CD4-positive, alpha-beta T cell treated with Interleukin-4 for 1 hour (primary cell): ENCODE data around the gene OGFOD1.

Source experiments
- DNase-seq, 2 donors: peaks; one replicate each; pipeline ENCODE4 v3.0.0-alpha.2; 2020 to 2022

The OGFOD1 gene

DNA sequence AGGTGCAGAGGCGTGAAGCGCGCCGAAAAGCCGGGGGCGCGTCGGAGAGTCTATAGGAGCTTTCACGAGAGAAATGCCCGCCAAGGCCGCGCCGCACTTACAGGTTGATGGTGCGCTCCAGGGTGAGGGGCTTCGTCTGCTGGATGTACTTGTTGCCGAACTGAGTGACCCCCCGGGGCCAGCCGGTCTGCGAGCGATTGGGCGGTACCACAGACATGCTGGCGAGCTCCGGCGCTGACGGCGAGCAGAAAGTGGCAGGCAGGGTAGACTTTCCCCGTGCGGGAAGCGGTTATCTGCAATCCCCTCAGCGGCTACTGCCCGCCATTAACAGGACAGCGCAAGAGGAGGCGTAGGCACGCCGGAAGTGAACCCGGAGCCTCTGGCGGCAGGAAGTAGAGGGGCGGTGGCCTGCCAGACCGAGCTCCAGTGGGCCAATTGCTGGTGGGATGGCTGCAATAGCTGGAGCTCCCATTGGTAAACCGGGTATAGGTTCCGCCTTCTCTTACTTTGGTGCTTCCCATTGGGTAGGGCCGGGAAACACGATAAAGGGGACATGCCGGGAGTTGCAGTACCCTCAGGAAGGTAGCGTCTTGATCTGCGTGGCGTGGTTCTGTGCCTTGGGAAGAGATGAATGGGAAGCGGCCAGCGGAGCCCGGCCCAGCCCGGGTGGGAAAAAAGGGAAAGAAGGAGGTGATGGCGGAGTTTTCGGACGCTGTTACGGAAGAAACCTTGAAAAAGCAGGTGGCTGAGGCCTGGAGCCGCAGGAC lies at the start of gene OGFOD1, which contains the start of gene NUDT21:
TSS of gene OGFOD1 (plus strand) at position 569 of the 767 bp plus-strand sequence. CDS start at position 628, 59 bp downstream.
TSS of gene NUDT21 (minus strand) at position 347 of the 767 bp plus-strand sequence. CDS start at position 217, 130 bp downstream.
- peak; percentile 96 for DNase-seq

DNA sequence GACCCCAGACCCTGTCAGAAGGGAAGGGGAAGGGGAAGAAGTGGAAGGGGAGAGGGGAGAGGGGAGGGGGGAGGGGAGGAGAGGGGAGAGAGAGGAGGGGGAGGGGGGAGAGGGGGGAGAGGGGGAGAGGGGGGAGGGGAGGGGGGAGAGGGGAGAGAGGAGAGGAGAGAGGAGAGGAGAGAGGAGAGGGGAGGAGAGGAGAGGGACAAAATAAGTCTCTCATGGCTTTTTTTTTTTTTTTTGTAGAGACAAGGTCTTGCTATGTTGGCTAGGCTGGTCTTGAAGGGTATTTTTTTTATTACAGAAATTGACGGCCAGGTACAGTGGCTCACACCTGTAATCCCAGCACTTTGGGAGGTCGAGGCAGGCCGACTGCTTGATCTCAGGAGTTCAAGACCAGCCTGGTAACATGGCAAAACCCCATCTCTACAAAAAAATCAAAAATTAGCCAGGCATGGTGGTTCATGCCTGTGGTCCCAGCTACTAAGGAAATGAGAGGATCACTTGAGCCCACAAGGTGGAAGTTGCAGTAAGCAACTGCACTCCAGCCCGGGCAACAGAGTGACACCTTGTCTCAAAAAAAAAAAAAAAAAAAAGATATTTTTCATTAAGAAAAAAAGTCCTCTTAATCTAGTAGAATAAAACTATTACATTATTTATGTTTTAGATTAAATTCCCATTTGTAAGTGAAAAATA lies 45.2 kb upstream of the OGFOD1 start:
- DNase-seq = no peak

DNA sequence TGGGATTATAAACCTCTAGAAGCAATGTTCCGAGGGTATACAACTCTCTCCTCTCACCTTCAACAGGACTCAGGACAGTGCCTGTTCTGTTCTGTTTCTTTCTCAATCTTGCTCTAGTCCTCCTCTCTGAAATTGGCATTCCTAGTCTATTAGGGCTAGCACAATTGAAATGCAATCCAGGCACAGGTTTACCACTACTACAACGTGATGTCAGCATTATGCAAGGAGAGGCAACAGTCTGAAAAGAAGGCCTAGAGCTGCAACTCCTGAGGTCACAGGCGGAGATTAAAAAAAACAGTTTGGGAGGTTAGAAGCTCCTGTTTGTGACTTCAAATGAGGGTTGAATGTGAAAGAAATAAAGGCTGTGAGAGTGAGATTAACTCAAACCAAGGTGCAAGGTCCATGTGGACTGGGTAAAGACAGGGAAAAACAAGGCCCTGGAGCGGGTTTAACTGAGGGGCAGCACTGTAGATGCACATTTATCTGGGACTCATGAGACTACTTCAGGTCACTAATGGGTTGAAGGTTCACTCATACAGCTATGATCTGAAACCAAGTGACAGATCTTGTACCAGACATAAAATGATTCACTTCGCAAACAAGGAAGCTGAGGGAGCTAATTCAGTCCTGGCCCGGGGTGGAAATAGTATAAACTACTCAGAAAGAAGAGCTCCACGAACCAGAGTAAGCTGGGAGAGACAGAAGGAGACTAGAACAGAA lies 42.8 kb upstream of the OGFOD1 start:
- DNase-seq = no peak

DNA sequence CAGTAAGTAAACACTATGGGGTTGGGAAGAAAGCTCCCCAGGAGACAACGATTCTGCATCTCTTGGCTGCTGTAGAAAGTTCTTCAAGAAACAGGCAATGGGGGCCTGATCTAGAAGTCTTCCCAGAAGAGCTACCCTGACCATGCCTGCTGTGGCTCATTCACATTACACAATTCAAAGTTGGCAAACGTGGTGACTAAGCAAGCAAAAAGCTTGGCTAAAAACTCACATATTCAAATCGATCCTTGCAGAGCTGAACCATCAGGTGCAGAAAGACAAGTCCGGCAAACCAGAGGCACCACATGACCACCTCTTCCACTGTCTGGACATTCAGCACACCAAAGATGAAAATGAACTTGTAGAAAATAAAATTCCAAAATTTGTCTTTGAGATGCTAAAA lies 42.2 kb upstream of the OGFOD1 start:
- no peak for DNase-seq

DNA sequence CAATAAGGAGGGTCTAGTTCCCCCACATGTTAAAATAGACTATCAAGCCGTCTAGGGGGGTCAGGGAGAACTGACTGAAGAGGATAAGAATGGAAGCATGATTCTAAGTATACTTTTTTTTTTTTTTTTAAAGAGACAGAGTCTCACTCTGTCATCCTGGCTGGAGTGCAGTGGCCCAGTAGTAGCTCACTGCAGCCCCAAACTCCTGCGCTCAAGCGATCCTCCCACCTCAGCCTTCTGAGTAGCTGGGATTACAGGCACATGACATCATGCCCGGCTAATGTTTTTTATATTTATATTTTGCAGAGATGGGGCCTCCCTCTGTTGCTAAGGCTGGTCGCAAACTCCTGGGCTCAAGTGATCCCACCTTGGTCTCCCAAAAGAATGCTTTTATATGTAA lies 40.2 kb upstream of the OGFOD1 start:
- no peak for DNase-seq

DNA sequence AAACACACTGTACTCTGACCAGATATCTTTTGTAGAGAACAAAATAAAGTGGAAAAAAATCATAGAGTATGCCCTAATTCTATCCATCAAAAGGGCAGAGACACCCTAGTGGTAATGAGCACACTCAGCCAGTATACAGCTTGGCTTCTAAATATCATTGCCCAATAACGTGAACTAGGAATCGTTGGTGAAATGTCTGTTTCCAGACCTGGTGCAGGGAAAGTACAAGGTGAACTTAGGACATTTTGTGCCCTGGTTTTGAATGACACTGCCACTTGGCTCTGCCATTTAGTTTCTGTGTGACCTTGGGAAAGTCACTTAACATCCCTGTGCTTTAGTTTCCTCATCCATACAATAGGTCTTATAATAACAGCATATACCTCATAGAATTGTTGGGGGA lies 39.7 kb upstream of the OGFOD1 start:
- DNase-seq = no peak

DNA sequence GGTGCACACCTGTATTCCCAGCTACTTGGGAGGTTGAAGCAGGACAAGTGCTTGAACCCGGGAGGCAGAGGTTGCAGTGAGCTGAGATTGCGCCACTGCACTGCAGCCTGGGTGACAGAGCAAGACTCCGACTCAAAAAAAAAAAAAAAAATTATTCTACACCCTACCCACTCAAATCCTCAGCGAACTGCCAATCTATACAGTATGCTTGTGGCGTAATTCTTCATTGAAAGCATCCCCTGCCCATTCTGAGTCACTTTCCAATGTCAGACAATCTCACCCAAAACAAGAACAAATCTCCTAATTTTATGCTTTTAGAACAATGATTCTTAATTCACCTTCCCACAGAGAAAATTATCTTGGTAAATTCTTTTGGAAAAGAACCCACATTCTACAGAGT lies 38.0 kb upstream of the OGFOD1 start:
- no peak for DNase-seq

DNA sequence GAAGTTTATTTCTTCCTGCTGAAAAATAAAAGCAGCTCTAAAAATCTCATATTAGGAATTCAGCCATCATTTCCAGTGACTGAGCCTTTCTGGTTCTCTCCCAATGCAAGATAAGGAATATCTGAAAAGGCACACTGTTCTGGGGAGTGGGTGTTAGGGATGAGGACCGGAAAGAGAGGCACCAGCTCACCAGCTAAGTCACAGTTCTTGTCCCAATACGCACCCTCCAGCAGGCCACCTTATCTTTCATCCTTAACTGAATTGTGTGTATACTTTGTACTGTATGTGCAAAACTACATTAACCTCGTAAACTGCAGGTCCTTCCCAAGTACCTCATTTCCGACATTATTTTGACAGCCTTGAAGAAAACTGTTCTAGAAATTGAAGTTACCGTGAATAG lies 37.0 kb upstream of the OGFOD1 start:
- DNase-seq = no peak

DNA sequence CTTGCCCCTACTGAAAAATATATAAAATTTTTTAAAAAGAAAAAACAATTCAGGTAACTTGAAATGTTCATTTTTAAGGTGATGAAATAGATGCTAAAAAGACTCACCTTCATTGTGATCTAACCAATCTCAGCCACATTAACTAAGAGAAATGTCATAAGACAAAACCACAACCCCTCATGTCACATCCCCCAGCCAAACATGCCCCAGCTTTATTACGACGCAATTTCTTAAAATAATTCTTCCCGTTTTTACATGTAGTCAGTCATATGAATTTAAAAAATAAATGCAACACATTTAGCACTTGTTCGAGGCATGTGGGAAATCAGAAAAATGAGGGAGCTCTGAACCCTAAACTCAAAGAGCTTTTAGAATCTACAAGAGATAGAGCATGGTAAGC lies 35.5 kb upstream of the OGFOD1 start:
- no peak for DNase-seq

DNA sequence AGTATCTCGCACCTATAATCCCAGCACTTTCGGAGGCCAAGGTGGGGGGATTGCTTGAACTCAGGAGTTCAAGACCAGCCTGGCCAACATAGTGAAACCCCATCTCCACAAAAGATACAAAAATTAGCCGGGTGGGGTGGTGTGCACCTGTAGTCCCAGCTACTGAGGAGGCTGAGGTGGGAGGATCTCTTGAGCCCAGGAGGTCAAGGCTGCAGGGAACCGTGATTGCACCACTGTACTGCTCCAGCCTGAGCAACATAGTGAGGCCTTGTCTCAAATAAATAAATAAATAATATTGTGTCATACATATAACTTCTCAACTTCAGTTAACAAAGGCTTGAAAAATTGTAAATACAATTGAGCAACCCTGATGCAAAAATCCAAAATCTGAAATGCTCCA lies 34.2 kb upstream of the OGFOD1 start:
- DNase-seq = no peak

DNA sequence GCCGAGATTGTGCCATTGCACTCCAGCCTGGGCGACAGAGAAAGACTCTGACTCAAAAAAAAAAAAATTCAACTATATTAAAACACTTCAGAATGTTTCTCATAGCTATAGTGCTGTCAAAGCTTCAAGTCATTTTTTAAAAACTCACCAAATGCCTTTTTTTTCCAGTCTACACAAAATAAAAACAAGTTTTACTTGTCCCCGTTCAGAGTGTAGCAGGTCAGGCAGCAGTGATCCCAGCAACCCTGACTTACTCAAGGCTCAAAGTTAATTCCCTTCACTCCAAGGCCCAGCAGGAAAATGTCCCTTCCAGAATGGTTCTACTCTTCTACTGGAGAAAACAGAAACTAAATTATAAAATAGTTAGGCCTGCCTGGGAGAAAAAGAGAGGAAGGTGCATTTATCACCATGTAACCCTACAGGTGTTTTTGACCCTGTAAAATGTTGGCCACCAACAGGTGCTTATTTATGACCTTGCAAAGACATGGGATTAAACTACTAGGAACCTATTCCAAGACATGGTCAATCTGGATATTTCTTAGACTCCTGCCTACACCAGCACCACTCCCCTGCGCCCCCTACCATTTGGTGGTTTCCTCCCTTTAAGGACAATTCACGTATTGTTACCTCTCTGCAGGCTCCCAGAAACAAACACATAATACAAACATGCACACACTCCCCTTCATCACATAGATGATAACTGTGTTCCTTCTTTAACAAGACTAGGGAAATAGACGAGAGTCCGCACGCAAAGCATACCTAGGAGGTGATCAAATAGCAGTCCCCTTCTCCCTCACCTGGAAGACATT lies 31.4 kb upstream of the OGFOD1 start:
- DNase-seq = no peak

DNA sequence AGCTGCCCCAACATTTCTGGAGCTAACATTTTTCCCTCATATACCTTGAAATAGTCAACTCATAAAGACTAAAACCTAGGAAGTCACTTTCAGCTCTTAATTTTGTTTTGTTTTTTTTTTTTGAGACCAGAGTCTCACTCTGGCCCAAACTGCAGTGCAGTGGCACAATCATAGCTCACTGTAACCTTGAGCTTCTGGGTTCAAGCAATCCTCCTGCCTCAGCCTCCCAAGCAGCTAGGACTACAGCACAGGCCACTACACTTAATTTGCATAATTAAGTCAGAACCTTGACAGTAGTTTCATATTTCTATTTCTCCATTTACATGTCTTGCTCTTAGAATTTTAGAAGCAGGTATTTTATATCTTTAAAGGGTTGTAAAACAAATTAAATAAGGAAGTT lies 30.7 kb upstream of the OGFOD1 start:
- DNase-seq = no peak

DNA sequence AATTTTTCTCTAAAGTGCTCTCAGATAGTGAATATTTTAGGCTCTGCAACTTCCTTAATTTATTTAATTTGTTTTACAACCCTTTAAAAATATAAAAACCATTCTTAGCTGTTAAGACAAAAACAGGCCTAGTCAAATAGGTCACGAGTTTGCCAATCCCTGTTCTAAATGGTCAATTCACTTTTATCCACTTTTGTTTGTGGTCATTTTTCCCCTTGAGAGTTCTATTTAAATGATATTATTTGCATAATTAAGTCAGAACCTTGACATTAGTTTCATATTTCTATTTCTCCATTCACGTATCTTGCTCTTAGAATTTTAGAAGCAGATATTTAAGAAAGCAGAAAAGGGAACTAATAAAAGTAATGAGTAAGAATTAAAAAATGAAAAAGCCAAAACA lies 30.0 kb upstream of the OGFOD1 start:
- no peak for DNase-seq

DNA sequence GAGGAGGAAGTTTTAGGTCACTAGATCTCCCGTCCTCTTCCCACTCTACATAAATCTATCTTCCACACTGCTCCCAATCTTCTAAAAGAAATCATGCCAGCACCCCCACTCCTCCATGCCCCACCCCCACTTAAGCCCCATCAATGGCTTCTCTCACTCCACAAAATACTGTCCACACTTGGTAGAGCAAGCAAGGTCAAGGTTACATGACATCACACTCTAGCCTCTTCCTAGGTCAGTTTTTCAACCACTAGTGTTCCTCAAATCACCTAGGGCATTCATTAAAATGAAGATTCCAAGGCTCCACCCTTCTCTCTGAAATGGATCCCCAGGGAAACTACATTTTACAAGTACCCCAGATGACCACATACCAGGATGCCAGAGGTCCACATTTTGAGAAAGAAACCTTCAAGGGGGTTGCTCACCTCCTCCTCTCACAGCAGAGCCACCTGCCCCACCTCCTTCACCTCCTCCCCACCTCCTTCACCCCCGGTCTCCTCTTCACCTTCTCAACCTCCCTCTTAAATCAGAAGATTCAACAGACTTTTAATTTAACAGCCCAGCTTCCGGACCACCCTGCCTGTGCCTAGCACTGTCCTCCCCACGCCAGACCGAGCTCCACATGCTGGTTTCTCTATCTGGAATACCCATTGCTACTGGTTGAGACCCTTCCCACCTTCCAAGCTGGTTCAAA lies 29.2 kb upstream of the OGFOD1 start:
- no peak for DNase-seq

DNA sequence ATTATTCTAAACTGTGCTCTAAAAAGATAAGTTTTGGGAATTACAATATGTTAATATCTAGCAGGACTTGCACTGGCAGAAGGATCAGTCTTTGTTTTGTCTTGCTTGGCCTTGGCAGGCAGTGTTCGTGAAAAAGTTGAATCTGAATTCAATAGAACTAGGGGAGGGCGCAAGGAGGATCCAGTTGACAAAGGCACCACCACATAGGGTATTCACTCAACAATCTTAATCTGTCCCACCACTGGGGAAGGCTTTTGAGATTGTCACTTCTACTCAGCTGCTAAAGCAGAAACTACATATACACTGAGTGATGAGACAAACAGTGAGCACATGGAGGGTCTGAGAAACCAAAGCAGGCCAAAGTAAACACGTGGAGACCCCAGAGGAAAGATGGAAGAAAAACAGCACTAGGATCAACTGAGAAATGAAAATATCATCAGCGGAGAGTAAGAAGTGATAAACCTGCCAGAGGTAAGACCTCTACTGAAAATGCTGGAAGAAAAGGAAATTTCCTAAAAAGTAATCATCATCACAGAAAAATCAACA lies 28.4 kb upstream of the OGFOD1 start:
- DNase-seq = no peak

DNA sequence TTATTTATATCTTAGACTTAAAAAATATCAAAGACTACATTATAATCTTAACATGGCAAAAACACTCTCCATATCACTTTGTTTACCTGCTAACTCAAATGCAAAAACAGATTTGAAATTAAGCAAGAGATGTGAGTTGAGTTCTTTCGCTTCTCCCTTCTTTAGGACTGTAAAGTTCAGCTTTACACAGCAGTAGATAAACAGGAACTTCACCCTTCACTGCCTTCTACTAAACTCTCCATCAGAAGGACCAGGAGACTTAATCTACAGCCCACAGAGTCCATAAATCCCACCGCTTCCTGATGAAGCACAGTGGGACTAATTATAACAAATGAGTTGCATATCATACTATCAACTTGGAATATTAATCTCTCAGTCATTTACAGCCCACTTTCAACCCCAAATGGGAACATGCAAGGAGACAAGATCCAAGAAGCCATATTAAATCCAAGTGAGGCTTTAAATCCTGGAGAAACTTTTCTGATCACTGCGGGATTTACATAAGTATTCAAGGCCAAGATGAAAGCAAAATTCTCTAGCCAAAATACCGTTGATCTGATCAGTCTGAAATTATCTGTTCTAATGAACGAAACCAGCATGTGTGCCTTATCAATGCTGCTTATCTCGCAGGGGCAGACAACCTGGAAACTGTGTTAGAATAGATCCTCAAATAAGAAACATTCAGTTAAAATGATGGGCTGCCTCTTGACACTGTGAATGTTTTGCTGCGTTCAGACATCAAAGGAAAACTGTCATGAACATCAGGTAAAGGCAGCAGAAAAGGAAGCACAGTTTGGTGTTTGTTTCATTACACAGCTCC lies 27.6 kb upstream of the OGFOD1 start:
- DNase-seq = peak in 1 of 2 donors; percentile 14

DNA sequence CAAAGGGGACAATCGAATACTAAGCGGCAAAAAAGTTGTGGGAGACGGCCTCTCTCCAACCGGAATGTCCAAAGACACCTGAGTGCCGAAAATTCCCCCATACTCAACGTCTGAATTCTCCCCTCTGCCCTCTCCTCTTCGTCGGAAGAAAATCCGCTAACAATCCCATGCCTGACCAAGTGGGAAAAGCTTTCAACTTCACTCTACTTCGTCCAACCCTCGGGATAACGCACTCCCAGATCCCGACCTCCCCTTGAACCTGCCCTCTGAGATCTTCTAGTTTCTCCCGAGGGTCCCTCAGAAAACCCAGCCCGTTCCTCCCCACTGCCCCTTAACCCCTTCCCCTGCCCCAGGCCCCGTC lies 27.0 kb upstream of the OGFOD1 start:
- DNase-seq = no peak

DNA sequence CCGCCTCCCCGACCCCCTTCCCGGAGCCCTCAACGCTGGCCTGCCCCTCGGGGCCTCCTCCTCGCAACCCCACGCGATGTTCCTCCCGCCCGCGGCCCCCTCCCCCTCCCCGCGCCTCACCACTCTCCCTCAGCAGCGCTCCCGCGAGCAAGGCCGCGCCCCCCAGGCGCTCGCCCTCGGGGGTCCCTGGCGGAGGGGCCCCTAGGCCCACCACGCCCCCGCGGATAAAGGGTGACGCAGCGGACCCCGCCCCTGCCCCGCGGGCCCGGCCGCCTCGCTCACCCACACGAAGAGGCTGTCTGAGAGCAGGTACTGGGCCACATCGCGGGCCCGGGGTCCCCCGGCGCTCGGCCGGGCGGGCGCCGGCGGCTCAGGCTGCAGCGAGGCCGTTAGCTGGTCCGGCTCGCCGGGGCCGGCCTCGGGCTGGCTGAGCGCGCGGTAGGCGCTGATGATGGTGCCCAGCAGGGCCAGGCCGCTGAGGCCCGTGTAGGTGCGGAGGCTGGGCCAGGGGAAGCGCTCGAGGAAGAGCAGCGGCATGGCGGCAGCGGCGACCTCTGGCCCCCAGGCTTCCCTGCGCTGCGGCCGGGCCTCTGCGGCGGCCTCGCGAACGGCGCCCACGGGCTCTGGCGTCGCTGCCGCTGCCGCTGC lies 26.4 kb upstream of the OGFOD1 start:
- DNase-seq = peak; percentile 12 to 40

DNA sequence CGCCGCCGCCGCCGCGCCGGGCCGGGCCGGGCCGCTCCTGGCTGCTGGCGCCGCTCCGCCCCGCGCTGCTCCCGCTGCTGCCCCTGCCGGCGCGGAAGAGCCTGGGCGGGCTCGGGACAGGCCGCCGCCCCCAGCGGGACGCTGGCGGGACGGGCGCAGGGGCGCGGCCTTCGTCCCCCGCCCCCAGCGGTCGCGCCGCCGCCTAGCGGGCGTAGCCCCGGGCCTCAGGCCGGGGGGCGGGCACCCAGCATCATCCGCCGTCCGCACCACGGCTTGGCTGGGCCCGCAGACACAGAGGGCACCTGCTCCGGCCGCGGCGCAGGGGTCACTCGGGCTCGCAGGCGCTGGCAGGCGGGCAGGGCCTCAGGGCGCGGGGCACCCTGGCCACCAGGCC lies 25.9 kb upstream of the OGFOD1 start, which contains the start of gene AMFR:
TSS of gene AMFR (minus strand) at position 107 of the 394 bp plus-strand sequence. CDS start 218 bp downstream, outside the sequence.
- peak; percentile 71 to 74 for DNase-seq

DNA sequence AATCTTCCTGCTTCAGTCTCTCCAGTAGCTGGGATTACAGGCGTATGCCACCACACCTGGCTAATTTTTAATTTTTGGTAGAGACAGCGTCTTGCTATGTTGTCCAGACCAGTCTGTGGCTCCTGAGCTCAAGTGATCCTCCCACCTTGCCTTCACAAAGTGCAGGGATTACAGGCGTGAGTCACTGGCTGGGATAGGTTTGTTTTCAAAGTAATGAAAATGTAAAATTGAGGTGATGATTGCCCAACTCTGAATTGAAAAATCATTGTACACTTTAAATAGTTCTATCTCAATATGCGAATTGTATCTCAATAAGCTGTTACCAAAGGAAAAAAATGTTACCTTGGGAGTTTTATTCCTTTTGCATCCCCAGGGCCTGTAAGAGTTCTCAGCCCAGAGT lies 24.8 kb upstream of the OGFOD1 start:
- DNase-seq = no peak
